GM12864 (cell line): Measurements from ENCODE around the gene ZDHHC3.

Experiments
- DNase-seq: peaks from one replicate; pipeline ENCODE4 v3.0.0-alpha.2; 2011; ENCODE audit warnings: low read depth
- H3K4me3 ChIP-seq: 2 replicates; pipeline ENCODE4 v1.5.1; 2011; ENCODE audit warnings: mild to moderate bottlenecking, low read depth, low read length, control low read depth
- TF ChIP-seq, protein P1 (sequence below): IDR thresholded peaks from 2 replicates; pipeline ENCODE4 v1.5.1; 2011; ENCODE audit warnings: low read depth, mild to moderate bottlenecking, moderate library complexity, low read length, control low read depth, inconsistent platforms; ENCODE audit errors: missing control alignments

The ZDHHC3 gene

GRCh38 chr3:44920081-44920480 lies 55.9 kb downstream of the ZDHHC3 start:
- no peak for DNase-seq
- H3K4me3 ChIP-seq: no peak overlapping the region
- TF ChIP-seq, protein P1, sequence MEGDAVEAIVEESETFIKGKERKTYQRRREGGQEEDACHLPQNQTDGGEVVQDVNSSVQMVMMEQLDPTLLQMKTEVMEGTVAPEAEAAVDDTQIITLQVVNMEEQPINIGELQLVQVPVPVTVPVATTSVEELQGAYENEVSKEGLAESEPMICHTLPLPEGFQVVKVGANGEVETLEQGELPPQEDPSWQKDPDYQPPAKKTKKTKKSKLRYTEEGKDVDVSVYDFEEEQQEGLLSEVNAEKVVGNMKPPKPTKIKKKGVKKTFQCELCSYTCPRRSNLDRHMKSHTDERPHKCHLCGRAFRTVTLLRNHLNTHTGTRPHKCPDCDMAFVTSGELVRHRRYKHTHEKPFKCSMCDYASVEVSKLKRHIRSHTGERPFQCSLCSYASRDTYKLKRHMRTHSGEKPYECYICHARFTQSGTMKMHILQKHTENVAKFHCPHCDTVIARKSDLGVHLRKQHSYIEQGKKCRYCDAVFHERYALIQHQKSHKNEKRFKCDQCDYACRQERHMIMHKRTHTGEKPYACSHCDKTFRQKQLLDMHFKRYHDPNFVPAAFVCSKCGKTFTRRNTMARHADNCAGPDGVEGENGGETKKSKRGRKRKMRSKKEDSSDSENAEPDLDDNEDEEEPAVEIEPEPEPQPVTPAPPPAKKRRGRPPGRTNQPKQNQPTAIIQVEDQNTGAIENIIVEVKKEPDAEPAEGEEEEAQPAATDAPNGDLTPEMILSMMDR: no peak

DNA sequence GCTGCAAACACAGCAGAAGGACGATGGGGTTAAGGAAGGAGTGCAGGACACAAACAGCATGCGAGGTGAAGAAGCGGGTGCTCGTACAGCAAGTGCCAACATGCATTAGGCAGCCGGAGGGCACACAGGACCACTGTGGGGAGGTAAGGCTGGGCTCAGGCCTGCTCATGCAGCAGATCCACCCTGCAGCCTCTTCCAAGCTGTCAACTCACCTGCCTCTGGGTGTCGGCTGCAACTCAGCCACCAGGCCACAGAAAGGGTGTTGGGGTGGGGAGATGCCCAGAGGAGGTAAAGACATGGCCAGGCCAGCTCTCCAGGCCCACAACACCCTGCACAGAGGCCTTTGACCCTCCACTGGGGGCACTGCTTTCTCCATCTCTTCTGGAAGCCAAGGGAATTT lies 57.4 kb downstream of the ZDHHC3 start:
- H3K4me3 ChIP-seq: no peak overlapping the region
- TF ChIP-seq, protein P1: no peak
- DNase-seq: no peak

DNA sequence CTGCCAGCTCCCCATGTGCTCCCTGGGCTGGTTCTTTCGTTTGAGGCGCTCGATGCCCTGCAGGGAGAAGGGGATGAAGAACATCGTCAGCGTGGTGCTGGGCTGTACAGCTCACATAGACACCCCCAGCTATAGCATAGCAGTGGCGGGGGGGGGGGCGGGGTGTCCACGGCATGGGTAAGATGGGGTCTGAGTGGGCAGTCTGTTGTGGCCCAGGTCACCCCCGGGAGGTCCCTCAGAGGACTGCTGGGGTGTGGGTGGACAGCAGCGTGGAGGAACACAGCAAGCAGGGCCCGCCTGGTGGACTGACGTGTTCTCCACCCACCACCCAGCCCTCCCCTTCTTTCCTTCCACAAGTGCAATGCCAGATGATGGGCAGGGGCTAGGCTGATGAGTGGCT lies 57.9 kb downstream of the ZDHHC3 start:
- TF ChIP-seq, protein P1: no peak
- no peak for DNase-seq
- no peak overlapping the region for H3K4me3 ChIP-seq

DNA sequence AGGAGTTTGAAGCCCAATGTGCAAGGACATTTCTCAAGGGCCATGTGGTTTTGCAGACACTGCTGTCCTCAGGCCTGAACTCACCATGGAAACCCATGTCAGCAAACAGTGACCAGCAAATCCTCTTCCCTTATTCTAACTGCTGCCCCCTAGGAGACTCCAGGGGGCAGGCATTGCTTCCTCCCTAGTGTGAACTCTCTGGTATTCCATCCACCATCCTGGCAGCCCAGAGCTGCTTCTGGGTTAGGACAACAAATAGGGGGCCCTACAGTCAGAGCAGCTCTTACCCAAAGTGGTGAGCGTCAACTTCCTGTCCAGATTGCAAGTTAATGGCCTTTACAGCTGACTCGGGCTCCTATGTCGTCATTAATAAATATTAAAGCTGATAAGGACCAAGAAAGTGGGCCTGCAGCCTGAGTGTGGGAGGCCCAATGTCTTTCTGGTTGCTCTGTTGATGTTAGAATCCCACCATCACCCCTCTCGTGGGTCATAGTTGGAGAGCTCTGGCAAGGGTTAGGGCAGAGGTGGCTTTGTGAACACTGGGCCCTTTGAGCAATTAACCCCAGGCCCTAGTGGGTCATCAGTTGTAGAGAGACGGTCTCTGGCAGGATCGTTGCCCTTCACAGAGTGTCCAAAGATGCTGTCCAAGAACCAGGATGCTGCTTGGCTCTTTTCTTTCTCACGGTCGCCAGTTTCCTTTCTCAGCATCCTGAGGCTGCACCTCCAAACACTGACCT lies 60.1 kb downstream of the ZDHHC3 start:
- no peak for DNase-seq
- no peak overlapping the region for H3K4me3 ChIP-seq
- TF ChIP-seq, protein P1: no peak

DNA sequence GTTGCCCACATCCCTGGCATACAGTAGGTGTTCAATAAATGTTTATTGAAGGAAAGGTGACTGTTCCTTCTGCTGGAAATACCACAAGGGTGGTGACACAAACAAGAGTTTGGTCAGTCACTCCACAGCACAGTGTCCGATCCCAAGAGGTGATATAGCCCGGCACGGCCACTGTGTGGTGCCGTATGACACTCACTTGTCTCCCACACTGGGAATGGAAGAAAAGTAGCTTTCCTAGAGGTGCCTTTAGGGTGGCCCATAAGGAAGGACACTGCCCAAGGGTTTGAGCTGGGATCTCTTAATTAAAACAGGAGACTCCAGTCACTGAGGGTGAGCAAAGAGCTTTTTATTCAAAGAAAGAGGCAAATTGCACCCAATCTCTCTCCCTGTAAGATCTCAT lies 61.0 kb downstream of the ZDHHC3 start:
- TF ChIP-seq, protein P1: peak; percentile 49
- no peak overlapping the region for H3K4me3 ChIP-seq
- no peak for DNase-seq

GRCh38 chr3:44913868-44914468 lies 62.0 kb downstream of the ZDHHC3 start:
- no peak overlapping the region for H3K4me3 ChIP-seq
- DNase-seq: no peak
- TF ChIP-seq, protein P1: peak; percentile 90

DNA sequence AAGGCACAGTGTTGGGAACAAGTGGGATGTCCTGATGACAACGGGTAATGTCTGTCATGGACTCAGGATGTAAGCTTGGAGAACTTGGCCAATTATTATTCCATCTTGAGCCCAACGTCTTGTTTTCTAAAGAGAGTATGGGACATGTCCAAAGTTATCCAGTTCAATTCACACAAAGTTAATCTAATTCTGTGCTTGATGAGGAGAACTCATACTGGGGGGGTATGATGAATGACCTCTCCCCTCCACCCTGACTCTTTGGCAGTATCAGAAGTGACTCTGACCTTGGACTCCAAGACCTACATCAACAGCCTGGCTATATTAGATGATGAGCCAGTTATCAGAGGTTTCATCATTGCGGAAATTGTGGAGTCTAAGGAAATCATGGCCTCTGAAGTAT lies 65.3 kb downstream of the ZDHHC3 start:
- H3K4me3 ChIP-seq: no peak overlapping the region
- DNase-seq: no peak
- TF ChIP-seq, protein P1: no peak
